K562 (cell line): ENCODE measurements around the gene CACNG8. TPM values are rescaled to one million over a fixed set of nuclear protein-coding genes. Genes with fewer than 3 reads are reported as not detected.

Source experiments
- ATAC-seq: fragments of 200-7000 bp; cut with Tn5 transposase; 3 replicates; pipeline ENCODE4 v1.9.1; 2020; ENCODE audit warnings: moderate library complexity
- BruUV-seq: library from RNA; stranded (reverse); fragments of 400-500 nt; replicated peaks from 2 replicates; lab custom pipeline; 2021; lab: Mats Ljungman, UMichigan
- CTCF ChIA-PET: fragments of 300-600 bp; formaldehyde crosslinking; extraction: SDS; loops from one replicate; lab custom pipeline; 2021; ENCODE audit warnings: low intra/inter-chr PET ratio; lab: Yijun Ruan, JAX
- POLR2A ChIA-PET: fragments of 300-600, 350-650 bp; sonication (Branson Sonifier 250); formaldehyde crosslinking; extraction: SDS; loops from one replicate; lab custom pipeline; 2021; ENCODE audit warnings: antibody characterized with exemption, inconsistent platforms; lab: Yijun Ruan, JAX
- DNase-seq, 4 experiments: peaks; one replicate each; pipeline versions ENCODE4 v3.0.0 to v3.0.0-alpha.2; 2011 to 2018; ENCODE audit warnings: low spot score in 3 of 4, mixed read lengths in 3 of 4; ENCODE audit errors: extremely low read depth in 1 of 4
- FAIRE-seq: peaks from 2 replicates; lab custom pipeline; 2011; peaks lifted over from hg19 to GRCh38; lab: Jason Lieb, UNC
- H2AFZ ChIP-seq: 2 replicates; pipeline ENCODE4 v1.6.0; 2011; ENCODE audit warnings: low read depth, low read length, control low read depth, inconsistent platforms
- H3K27ac ChIP-seq: fragments of 200-600 bp; 3 replicates; pipeline ENCODE4 v1.8.0; 2011; ENCODE audit warnings: low read depth, mild to moderate bottlenecking, control low read depth, inconsistent platforms, low read length, moderate library complexity, mixed read lengths; ENCODE audit errors: extremely low read depth
- H3K27me3 ChIP-seq, 2 experiments: fragments of 300-600 bp in 1 of 2; 2 replicates in 1 of 2; 3 replicates in 1 of 2; pipeline versions ENCODE4 v1.6.0 to v1.8.0; 2011; ENCODE audit warnings: inconsistent platforms in 2 of 2, low read length in 2 of 2, mild to moderate bottlenecking in 1 of 2, mixed read lengths in 1 of 2, moderate library complexity in 1 of 2; ENCODE audit not compliant: control insufficient read depth in 2 of 2, insufficient read depth in 2 of 2
- H3K36me3 ChIP-seq: fragments of 300-600 bp; 3 replicates; pipeline ENCODE4 v1.8.0; 2011; ENCODE audit warnings: mild to moderate bottlenecking, low read length, inconsistent platforms; ENCODE audit not compliant: control insufficient read depth, insufficient read depth
- H3K4me1 ChIP-seq, 2 experiments: fragments of 200-600 bp in 1 of 2; replicated peaks in 1 of 2; 2 replicates in 1 of 2; 3 replicates in 1 of 2; pipeline versions ENCODE4 v1.5.1 to v1.8.0; 2011; ENCODE audit warnings: inconsistent platforms in 2 of 2, low read length in 2 of 2, mild to moderate bottlenecking in 1 of 2, mixed read lengths in 1 of 2, moderate library complexity in 1 of 2; ENCODE audit not compliant: control insufficient read depth in 2 of 2, insufficient read depth in 2 of 2
- H3K4me2 ChIP-seq: 2 replicates; pipeline ENCODE4 v1.6.1; 2011; ENCODE audit warnings: low read length, control low read depth, inconsistent platforms, mixed read lengths; ENCODE audit not compliant: insufficient read depth
- H3K4me3 ChIP-seq: fragments of 200-600 bp; sonication (generic), shearing (Covaris generic); 2 replicates; pipeline ENCODE4 v1.5.1; 2016; ENCODE audit warnings: control low read depth, inconsistent platforms
- H3K79me2 ChIP-seq: fragments of 200-600 bp; 3 replicates; pipeline ENCODE4 v1.8.0; 2011; ENCODE audit warnings: low read length, inconsistent platforms; ENCODE audit not compliant: control insufficient read depth, insufficient read depth
- H3K9ac ChIP-seq, 2 experiments: 2 replicates each; pipeline versions ENCODE4 v1.6.0 to v1.6.1; 2011; ENCODE audit warnings: low read depth in 2 of 2, low read length in 2 of 2, control low read depth in 1 of 2, inconsistent platforms in 1 of 2, mild to moderate bottlenecking in 1 of 2, mixed read lengths in 1 of 2; ENCODE audit not compliant: insufficient read depth in 1 of 2
- H3K9me1 ChIP-seq: one replicate; pipeline ENCODE4 v1.6.0; 2011; ENCODE audit warnings: inconsistent platforms, mild to moderate bottlenecking, low read length, moderate library complexity; ENCODE audit not compliant: control insufficient read depth, insufficient read depth
- H3K9me3 ChIP-seq: replicated peaks from 2 replicates; pipeline ENCODE4 v1.5.1; 2011; ENCODE audit warnings: low read depth, low read length, inconsistent platforms; ENCODE audit not compliant: control insufficient read depth, insufficient read depth
- H4K20me1 ChIP-seq: replicated peaks from 2 replicates; pipeline ENCODE4 v1.6.1; 2011; ENCODE audit warnings: low read length, inconsistent platforms, mixed read lengths; ENCODE audit not compliant: control insufficient read depth, insufficient read depth
- CBX2 ChIP-seq: fragments of 200-600 bp; sonication (generic); IDR thresholded peaks from one replicate; pipeline ENCODE4 v1.6.1; 2012; ENCODE audit warnings: mild to moderate bottlenecking, low read length, inconsistent platforms; ENCODE audit not compliant: insufficient read depth, poor library complexity, severe bottlenecking
- CEBPG ChIP-seq, 3 experiments: fragments of 200-800 bp in 1 of 3; sonication (Bioruptor generic) in 1 of 3; sonication (generic) in 1 of 3; formaldehyde crosslinking in 1 of 3; IDR thresholded peaks in 2 of 3; conservative IDR thresholded peaks in 1 of 3; 2 replicates each; pipeline versions ENCODE4 v1.6.1 to v1.8.0; 2016 to 2022; ENCODE audit warnings: missing compliant biosample characterization in 2 of 3, missing genetic modification characterization in 2 of 3, mild to moderate bottlenecking in 1 of 3, missing genetic modification reagents in 1 of 3
- GABPB2 ChIP-seq: fragments of 250-450 bp; sonication (Bioruptor Pico); conservative IDR thresholded peaks from 2 replicates; pipeline ENCODE4 v1.5.1; 2021; ENCODE audit warnings: mild to moderate bottlenecking
- GATA2 ChIP-seq: sonication (generic); formaldehyde crosslinking; IDR thresholded peaks from 2 replicates; pipeline ENCODE4 v1.4.0; 2020; ENCODE audit warnings: mild to moderate bottlenecking, missing genetic modification reagents
- HSF4 ChIP-seq: fragments of 250-450 bp; sonication (Bioruptor Pico); IDR thresholded peaks from 2 replicates; pipeline ENCODE4 v2.1.2; 2022; ENCODE audit warnings: mild to moderate bottlenecking, moderate library complexity, borderline replicate concordance
- KDM1A ChIP-seq, 2 experiments: fragments of 450-650 bp; IDR thresholded peaks; 2 replicates each; pipeline ENCODE4 v1.6.1; 2016; ENCODE audit warnings: mild to moderate bottlenecking in 2 of 2
- MAFF ChIP-seq: IDR thresholded peaks from 2 replicates; pipeline ENCODE4 v1.6.1; 2012; ENCODE audit warnings: low read length, improper control_type of control experiment
- NFE2 ChIP-seq: IDR thresholded peaks from 2 replicates; pipeline ENCODE4 v1.6.1; 2014; ENCODE audit warnings: antibody characterized with exemption, low read depth
- NR2C1 ChIP-seq, 2 experiments: fragments of 450-650 bp; IDR thresholded peaks; 2 replicates each; pipeline ENCODE4 v1.6.1; 2017; ENCODE audit warnings: mild to moderate bottlenecking in 2 of 2, antibody characterized with exemption in 1 of 2, inconsistent platforms in 1 of 2, missing compliant biosample characterization in 1 of 2, missing genetic modification characterization in 1 of 2
- SMARCB1 ChIP-seq: IDR thresholded peaks from 2 replicates; pipeline ENCODE4 v1.6.1; 2011; ENCODE audit warnings: improper control_type of control experiment, low read depth; ENCODE audit not compliant: insufficient read length
- ZNF197 ChIP-seq: fragments of 200-800 bp; sonication (Bioruptor generic); IDR thresholded peaks from 2 replicates; pipeline ENCODE4 v1.6.1; 2016; ENCODE audit warnings: low read depth, missing genetic modification characterization, missing compliant biosample characterization
- ZNF778 ChIP-seq: fragments of 450-650 bp; formaldehyde crosslinking; IDR thresholded peaks from 2 replicates; pipeline ENCODE4 v1.4.0; 2020; ENCODE audit warnings: mild to moderate bottlenecking, moderate library complexity
- WGBS: fragments of 100-300 bp; shearing (Covaris generic); methylation state at CpG from one replicate; pipeline ENCODE4 v1.1.6; 2016; ENCODE audit warnings: low coverage, mixed read lengths; ENCODE audit not compliant: insufficient coverage; ENCODE audit errors: missing lambda C conversion rate; 5-methylcytosine and 5-hydroxymethylcytosine counted together
- in situ Hi-C: fragments of 300-500 bp; cut with MboI; formaldehyde crosslinking; loops from 4 replicates; pipeline ENCODE4 v1.15.0; 2018; ENCODE audit warnings: inconsistent platforms, mixed read lengths
- intact Hi-C: fragments of 100-400 bp; cut with micrococcal nuclease; formaldehyde crosslinking; loops from 2 replicates; pipeline ENCODE4 v1.14.2; 2022
- polyA plus RNA-seq, 8 experiments: library from polyadenylated mRNA; depleted of rRNA in 4 of 8; stranded (reverse) in 5 of 8; unstranded in 3 of 8; fragments of >200 nt; fragmentation: Nextera tagmentation in 2 of 8; fragmentation: Illumina TruSeq in 1 of 8; extraction: Ambion mirVana in 2 of 8; extraction: Trizol in 1 of 8; gene quantifications; 2 replicates each; pipeline versions ENCODE4 v1.2.1 to v1.2.3, GENCODE V29; 2011 to 2014; ENCODE audit warnings: inconsistent platforms in 1 of 8, missing spikeins in 1 of 8
- total RNA-seq, 7 experiments: library from RNA; depleted of rRNA in 6 of 7; stranded (reverse); fragments of >200 nt in 6 of 7; fragmentation: Illumina TruSeq in 2 of 7; extraction: Trizol in 2 of 7; gene quantifications; 2 replicates each; pipeline versions ENCODE4 v1.2.1 to v1.2.3, GENCODE V29; 2011 to 2021; ENCODE audit warnings: low replicate concordance in 1 of 7
- TF ChIP-seq, protein P1 (sequence below): fragments of 250-450 bp; sonication (Bioruptor Pico); IDR thresholded peaks from 2 replicates; pipeline ENCODE4 v1.9.0; 2021; ENCODE audit warnings: mild to moderate bottlenecking

Gene CACNG8
- total and polyA plus RNA-seq, 9 of the 15 experiments (the other 6 are each of a cell fraction or from before 2014, with no cell fraction given), result 0.02 to 0.05 TPM; not detected in 7

GRCh38 chr19:53958823-53959757 is 3.6 kb upstream of the CACNG8 start:
- CTCF ChIA-PET, result no interaction called here
- no peak for ATAC-seq
- Histone ChIP-seq H3K79me2 (no peaks in the 10 kb centered on the region), H3K9me1 (no peaks in the 10 kb centered on the region), H3K27me3 (peaks cover 22 to 29% of the 10 kb centered on the region in 2 experiments; a peak in 4 of 5 replicates), H3K9ac (no peak overlapping the region), H3K36me3 (no peaks in the 10 kb centered on the region)
- WGBS, result 3% methylated on average over 6 of the region's 22 CpGs
- no peak for FAIRE-seq
- no TSS peak for BruUV-seq
- POLR2A ChIA-PET, result interaction anchor here (0.6 kb wide), 1 partner anchor 19 kb away, joined by 3 read pairs; no protein-coding TSS in a partner anchor
- DNase-seq, result no peak
- TF ChIP-seq ZNF778 (CRISPR knock-in tag) (no peak), KDM1A (IDR thresholded peaks at IDR 0.05) (peak in 1 of 2 experiments; percentile 66; a peak in 1 of 4 replicates)
- TF ChIP-seq, all 486 proteins: peak for 1
- Histone ChIP-seq H3K4me3 (no peak overlapping the region), H3K27ac (no peak overlapping the region), H2AFZ (no peak overlapping the region), H3K9me3 (no peaks in the 10 kb centered on the region), H4K20me1 (0 out of 2 replicates have a peak, but pooled peaks cover 3% of the 10 kb centered on the region), H3K4me2 (no peak overlapping the region), H3K4me1 (no peaks in the 10 kb centered on the region)
- intact Hi-C loops, result no loop called here
- in situ Hi-C loops, result no loop called here

DNA sequence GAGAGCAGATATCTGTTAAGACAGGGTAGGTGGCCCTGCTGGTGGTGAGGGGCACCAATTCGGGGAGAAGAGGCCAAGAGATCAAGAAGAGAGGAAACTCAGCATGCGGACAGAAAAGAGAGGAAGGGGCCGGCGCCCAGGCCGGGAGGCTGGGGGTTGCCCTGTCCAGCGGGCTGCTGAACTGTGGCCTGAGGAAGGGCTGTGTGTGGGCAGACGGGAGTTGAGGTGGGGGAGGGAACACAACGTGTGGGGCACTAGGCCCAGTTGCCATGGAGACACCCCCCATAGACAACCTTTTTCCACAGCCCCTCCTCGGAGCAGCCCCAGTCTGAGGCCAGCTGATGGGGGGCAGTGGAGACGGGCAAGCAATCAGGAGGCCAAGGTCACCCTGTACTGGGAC is 2.5 kb upstream of the CACNG8 start:
- Histone ChIP-seq H3K4me1 (no peaks in the 10 kb centered on the region), H2AFZ (no peak overlapping the region), H3K4me2 (no peak overlapping the region), H3K27ac (no peak overlapping the region), H4K20me1 (0 out of 2 replicates have a peak, but pooled peaks cover 3% of the 10 kb centered on the region), H3K27me3 (peaks cover 29 to 40% of the 10 kb centered on the region in 2 experiments; a peak in 4 of 5 replicates), H3K36me3 (no peaks in the 10 kb centered on the region), H3K4me3 (no peak overlapping the region), H3K9me3 (no peaks in the 10 kb centered on the region), H3K9me1 (no peaks in the 10 kb centered on the region), H3K79me2 (no peaks in the 10 kb centered on the region), H3K9ac (no peak overlapping the region)
- ATAC-seq, result no peak
- ChIA-PET POLR2A (interaction anchor here (0.6 to 0.7 kb wide), 2 partner anchors 31 to 1771 kb away, joined by 4 read pairs; no protein-coding TSS in a partner anchor), CTCF (no interaction called here)
- no peak for DNase-seq
- no peak for TF ChIP-seq ZNF197
- TF ChIP-seq NFE2, result no peak
- no peak for TF ChIP-seq GATA2
- TF ChIP-seq GABPB2 (CRISPR knock-in tag), result no peak
- TF ChIP-seq MAFF, result no peak
- TF ChIP-seq NR2C1 (IDR thresholded peaks at IDR 0.05), result no peak
- TF ChIP-seq NR2C1 (tag; IDR thresholded peaks at IDR 0.05), result no peak
- TF ChIP-seq SMARCB1, result no peak
- no peak for TF ChIP-seq CBX2
- TF ChIP-seq CEBPG (CRISPR knock-in tag; IDR thresholded peaks at IDR 0.05), result no peak
- no peak for TF ChIP-seq CEBPG (tag; conservative IDR thresholded peaks at IDR 0.05 in 1 of 2, IDR thresholded peaks at IDR 0.05 in 1 of 2)
- TF ChIP-seq, protein P1, sequence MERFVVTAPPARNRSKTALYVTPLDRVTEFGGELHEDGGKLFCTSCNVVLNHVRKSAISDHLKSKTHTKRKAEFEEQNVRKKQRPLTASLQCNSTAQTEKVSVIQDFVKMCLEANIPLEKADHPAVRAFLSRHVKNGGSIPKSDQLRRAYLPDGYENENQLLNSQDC (CRISPR knock-in tag), result no peak
- TF ChIP-seq HSF4 (CRISPR knock-in tag), result no peak
- BruUV-seq, result no TSS peak
- 0% methylated on average over 10 of the region's 10 CpGs for WGBS
- intact Hi-C loops (no loop called here), in situ Hi-C loops (no loop called here)
- FAIRE-seq, result no peak
